Endothelial cell of umbilical vein (primary cell): ENCODE data around the gene SPACA7. TPM values are rescaled to one million over a fixed set of nuclear protein-coding genes. Genes with fewer than 3 reads are reported as not detected.

Experiments
- BruUV-seq: library from RNA; stranded (reverse); fragments of 400-500 nt; replicated peaks from 2 replicates; lab custom pipeline; 2021; lab: Mats Ljungman, UMichigan
- CTCF ChIA-PET: fragments of 300-600, 350-600 bp; sonication (Branson Sonifier 250); formaldehyde crosslinking; loops from one replicate; lab custom pipeline; 2021; ENCODE audit warnings: antibody characterized with exemption, inconsistent platforms; lab: Charles Lee
- POLR2A ChIA-PET: fragments of 300-600, 350-600 bp; sonication (Branson Sonifier 250); formaldehyde crosslinking; loops from one replicate; lab custom pipeline; 2021; ENCODE audit warnings: antibody characterized with exemption, inconsistent platforms; lab: Charles Lee
- DNase-seq: peaks from one replicate; pipeline ENCODE4 v3.0.0-alpha.2; 2011; ENCODE audit warnings: low read depth, low spot score
- FAIRE-seq: peaks from 2 replicates; lab custom pipeline; 2011; peaks lifted over from hg19 to GRCh38; lab: Jason Lieb, UNC
- H2AFZ ChIP-seq: 2 replicates; pipeline ENCODE4 v1.6.0; 2012; ENCODE audit warnings: low read depth, low read length, control low read depth, inconsistent platforms
- H3K27ac ChIP-seq: 2 replicates; pipeline ENCODE4 v1.5.1; 2011; ENCODE audit warnings: low read depth, mild to moderate bottlenecking, control low read depth, low read length, moderate library complexity; ENCODE audit not compliant: insufficient read depth
- H3K27me3 ChIP-seq, 2 experiments: 2 replicates each; pipeline versions ENCODE4 v1.6.0 to v1.6.1; 2011; ENCODE audit warnings: low read length in 2 of 2, mixed read lengths in 1 of 2; ENCODE audit not compliant: control insufficient read depth in 2 of 2, insufficient read depth in 2 of 2
- H3K36me3 ChIP-seq, 2 experiments: 2 replicates in 1 of 2; 3 replicates in 1 of 2; pipeline ENCODE4 v1.5.1; 2011; ENCODE audit warnings: low read length in 2 of 2, mild to moderate bottlenecking in 1 of 2, moderate library complexity in 1 of 2; ENCODE audit not compliant: control insufficient read depth in 2 of 2, insufficient read depth in 2 of 2; ENCODE audit errors: extremely low read depth in 1 of 2
- H3K4me1 ChIP-seq: 3 replicates; pipeline ENCODE4 v1.5.1; 2011; ENCODE audit warnings: mild to moderate bottlenecking, low read length; ENCODE audit not compliant: control insufficient read depth, insufficient read depth; ENCODE audit errors: extremely low read depth
- H3K4me2 ChIP-seq: 2 replicates; pipeline ENCODE4 v1.6.1; 2011; ENCODE audit warnings: low read length, control low read depth, mixed read lengths; ENCODE audit not compliant: insufficient read depth
- H3K4me3 ChIP-seq, 3 experiments: fragments of 200-600 bp in 1 of 3; sonication (generic), shearing (Covaris generic) in 1 of 3; replicated peaks in 1 of 3; 2 replicates each; pipeline ENCODE4 v1.5.1; 2011 to 2016; ENCODE audit warnings: control low read depth in 3 of 3, low read length in 3 of 3, mild to moderate bottlenecking in 2 of 3, inconsistent platforms in 1 of 3, low read depth in 1 of 3, moderate library complexity in 1 of 3; ENCODE audit not compliant: insufficient read depth in 1 of 3
- H3K79me2 ChIP-seq: 2 replicates; pipeline ENCODE4 v1.6.0; 2012; ENCODE audit warnings: low read length, inconsistent platforms; ENCODE audit not compliant: control insufficient read depth, insufficient read depth
- H3K9ac ChIP-seq: replicated peaks from 2 replicates; pipeline ENCODE3; 2011; ENCODE audit warnings: low read length, control low read depth; ENCODE audit not compliant: insufficient read depth; ENCODE audit errors: extremely low read depth
- H3K9me1 ChIP-seq: replicated peaks from 3 replicates; pipeline ENCODE4 v1.6.0; 2011; ENCODE audit warnings: mild to moderate bottlenecking, low read length; ENCODE audit not compliant: control insufficient read depth, insufficient read depth; ENCODE audit errors: extremely low read depth
- H3K9me3 ChIP-seq: replicated peaks from 2 replicates; pipeline ENCODE4 v1.5.1; 2012; ENCODE audit warnings: low read length, inconsistent platforms; ENCODE audit not compliant: control insufficient read depth, insufficient read depth
- H4K20me1 ChIP-seq: replicated peaks from 2 replicates; pipeline ENCODE3; 2011; ENCODE audit warnings: mild to moderate bottlenecking, low read length; ENCODE audit not compliant: control insufficient read depth, insufficient read depth; ENCODE audit errors: extremely low read depth
- EZH2 ChIP-seq: IDR thresholded peaks from 2 replicates; pipeline ENCODE4 v1.6.1; 2012; ENCODE audit warnings: borderline replicate concordance, low read depth, mild to moderate bottlenecking, moderate library complexity, low read length, inconsistent platforms; ENCODE audit not compliant: severe bottlenecking
- FOS ChIP-seq: IDR thresholded peaks from 2 replicates; pipeline ENCODE4 v1.6.1; 2011; ENCODE audit warnings: mild to moderate bottlenecking, low read length, moderate library complexity, borderline replicate concordance; ENCODE audit not compliant: insufficient read depth
- GATA2 ChIP-seq: IDR thresholded peaks from 2 replicates; pipeline ENCODE4 v1.7.0; 2011; ENCODE audit warnings: low read depth, mild to moderate bottlenecking, moderate library complexity, mixed read lengths, low read length; ENCODE audit not compliant: insufficient read length, insufficient read depth
- JUN ChIP-seq: IDR thresholded peaks from 2 replicates; pipeline ENCODE4 v1.6.1; 2011; ENCODE audit warnings: borderline replicate concordance, low read depth; ENCODE audit not compliant: insufficient read length, insufficient read depth
- MAX ChIP-seq: IDR thresholded peaks from 2 replicates; pipeline ENCODE4 v1.6.1; 2011; ENCODE audit not compliant: insufficient read depth, insufficient read length
- MYC ChIP-seq: IDR thresholded peaks from one replicate; pipeline ENCODE4 v1.6.1; 2011; ENCODE audit warnings: mild to moderate bottlenecking, low read depth, low read length
- POLR2A ChIP-seq: IDR thresholded peaks from 2 replicates; pipeline ENCODE4 v1.6.1; 2012; ENCODE audit warnings: low read depth, mild to moderate bottlenecking, control low read depth, low read length
- POLR2AphosphoS5 ChIP-seq: IDR thresholded peaks from 2 replicates; pipeline ENCODE4 v1.6.1; 2012; ENCODE audit warnings: low read depth, mild to moderate bottlenecking, control low read depth, low read length, moderate library complexity; ENCODE audit not compliant: insufficient read depth
- dilution Hi-C: fragments of 300-500 bp; cut with MboI; formaldehyde crosslinking; loops from one replicate; pipeline ENCODE4 v1.15.0; 2019; ENCODE audit warnings: low sequenced_read_pairs; ENCODE audit not compliant: extremely low pct_ligation_motif_present
- intact Hi-C: fragments of 100-400 bp; cut with micrococcal nuclease; formaldehyde crosslinking; loops from one replicate; pipeline ENCODE4 v1.10.0; 2022
- polyA plus RNA-seq, 4 experiments: library from polyadenylated mRNA; depleted of rRNA in 3 of 4; stranded (reverse) in 3 of 4; unstranded in 1 of 4; fragments of >200 nt; gene quantifications; 2 replicates each; pipeline versions ENCODE4 v1.2.1 to v1.2.3, GENCODE V29; 2011 to 2012; ENCODE audit warnings: missing spikeins in 1 of 4
- total RNA-seq: library from RNA; stranded (reverse); gene quantifications from 2 replicates; pipeline ENCODE4 v1.2.3, GENCODE V29; 2021
- TF ChIP-seq, protein P1 (sequence below), 2 donors: IDR thresholded peaks; 1 replicate in 1 of 2; 2 replicates in 1 of 2; pipeline ENCODE4 v1.5.1; 2011; ENCODE audit warnings: low read length in 2 of 2, mild to moderate bottlenecking in 2 of 2, moderate library complexity in 2 of 2, control low read depth in 1 of 2, inconsistent platforms in 1 of 2, low read depth in 1 of 2; ENCODE audit not compliant: insufficient read depth in 1 of 2; ENCODE audit errors: extremely low read depth in 1 of 2

Gene SPACA7
- total and polyA plus RNA-seq, 2 donors (not counting 3 experiments of a cell fraction or from before 2014, with no cell fraction given), result not detected

- ChIA-PET POLR2A (no interaction called here), CTCF (no interaction called here)
- Histone ChIP-seq H3K4me2 (no peak overlapping the region), H3K9me3 (no peaks in the 10 kb centered on the region), H4K20me1 (no peaks in the 10 kb centered on the region), H3K27ac (no peak overlapping the region), H3K27me3 (no peaks in the 10 kb centered on the region), H3K4me1 (no peaks in the 10 kb centered on the region), H3K36me3 (no peaks in the 10 kb centered on the region), H3K79me2 (no peaks in the 10 kb centered on the region), H3K9ac (no peak overlapping the region), H3K9me1 (no peaks in the 10 kb centered on the region), H3K4me3 (no peak overlapping the region), H2AFZ (no peak overlapping the region)
- no peak for FAIRE-seq
- dilution Hi-C loops (no loop called here), intact Hi-C loops (no loop called here)
- BruUV-seq, result no TSS peak
- no peak for TF ChIP-seq POLR2A
- no peak for TF ChIP-seq MYC
- no peak for TF ChIP-seq MAX
- no peak for TF ChIP-seq POLR2AphosphoS5
- no peak for TF ChIP-seq GATA2
- TF ChIP-seq JUN, result no peak
- TF ChIP-seq FOS, result no peak
- TF ChIP-seq EZH2, result no peak
- TF ChIP-seq, protein P1, sequence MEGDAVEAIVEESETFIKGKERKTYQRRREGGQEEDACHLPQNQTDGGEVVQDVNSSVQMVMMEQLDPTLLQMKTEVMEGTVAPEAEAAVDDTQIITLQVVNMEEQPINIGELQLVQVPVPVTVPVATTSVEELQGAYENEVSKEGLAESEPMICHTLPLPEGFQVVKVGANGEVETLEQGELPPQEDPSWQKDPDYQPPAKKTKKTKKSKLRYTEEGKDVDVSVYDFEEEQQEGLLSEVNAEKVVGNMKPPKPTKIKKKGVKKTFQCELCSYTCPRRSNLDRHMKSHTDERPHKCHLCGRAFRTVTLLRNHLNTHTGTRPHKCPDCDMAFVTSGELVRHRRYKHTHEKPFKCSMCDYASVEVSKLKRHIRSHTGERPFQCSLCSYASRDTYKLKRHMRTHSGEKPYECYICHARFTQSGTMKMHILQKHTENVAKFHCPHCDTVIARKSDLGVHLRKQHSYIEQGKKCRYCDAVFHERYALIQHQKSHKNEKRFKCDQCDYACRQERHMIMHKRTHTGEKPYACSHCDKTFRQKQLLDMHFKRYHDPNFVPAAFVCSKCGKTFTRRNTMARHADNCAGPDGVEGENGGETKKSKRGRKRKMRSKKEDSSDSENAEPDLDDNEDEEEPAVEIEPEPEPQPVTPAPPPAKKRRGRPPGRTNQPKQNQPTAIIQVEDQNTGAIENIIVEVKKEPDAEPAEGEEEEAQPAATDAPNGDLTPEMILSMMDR (IDR thresholded peaks at IDR 0.05; ENCODE audit: extremely low read depth in 1 of 2, insufficient read depth in 1 of 2, low read depth in 1 of 2, low read length in 2 of 2), result no peak
- no peak for DNase-seq
Measured at GRCh38 chr13:112456138-112457056, 80.2 kb downstream of the SPACA7 start.
